Mucosa of descending colon (tissue), 3 donors: ENCODE results near the gene NACA2. TPM values are rescaled to one million over a fixed set of nuclear protein-coding genes. Genes with fewer than 3 reads are reported as not detected.
"Not testable (repeated sequence)": the region's sequence is repeated elsewhere in the genome, so short reads cannot be mapped to it uniquely, and the experiment has no call there.

ENCODE experiments used
- ATAC-seq: fragments of 200-7000 bp; cut with Tn5 transposase; one replicate; pipeline ENCODE4 v1.9.1; 2020; ENCODE audit warnings: mild to moderate bottlenecking, moderate library complexity
- DNase-seq, 3 donors: peaks; one replicate each; pipeline ENCODE4 v3.0.0-alpha.2; 2020
- H3K36me3 ChIP-seq: fragments of 200-600 bp; one replicate; pipeline ENCODE4 v1.8.0; 2021; ENCODE audit warnings: low read depth, mild to moderate bottlenecking
- H3K4me1 ChIP-seq: fragments of 200-600 bp; one replicate; pipeline ENCODE4 v1.8.0; 2021; ENCODE audit warnings: low read depth, mild to moderate bottlenecking
- H3K4me3 ChIP-seq: fragments of 200-600 bp; one replicate; pipeline ENCODE4 v1.8.0; 2021; ENCODE audit warnings: mild to moderate bottlenecking
- H3K9me3 ChIP-seq: fragments of 200-600 bp; one replicate; pipeline ENCODE4 v1.8.0; 2021; ENCODE audit warnings: mild to moderate bottlenecking
- CTCF ChIP-seq: fragments of 200-600 bp; IDR thresholded peaks from one replicate; pipeline ENCODE4 v1.8.0; 2022; ENCODE audit warnings: antibody characterized with exemption, mild to moderate bottlenecking
- intact Hi-C, 2 donors: fragments of 100-400 bp; cut with DNase I in 1 of 2; cut with micrococcal nuclease in 1 of 2; formaldehyde crosslinking; loops; one replicate each; pipeline versions ENCODE4 v1.11.0 to v1.11.1; 2022; cut with DNase I, micrococcal nuclease
- total RNA-seq, 3 donors: library from RNA; stranded (reverse); fragmentation: NEBNext Ultra II Directional in 2 of 3; extraction: Animal tissue kit (Norgen Biotek cat#: 25700) in 2 of 3; gene quantifications; one replicate each; pipeline versions ENCODE4 v1.2.1 to v1.2.4, GENCODE V29; 2021 to 2023
- donor health status: DM: no; HTN: no; CAD: no; lungs with moderate emphysema.
- donor health status: DM: no; HTN: no; CAD: no.
- donor health status: DM: no; HTN: yes; CAD: no.

Gene NACA2
- total RNA-seq, 3 donors from 2014 or later: not detected

DNA sequence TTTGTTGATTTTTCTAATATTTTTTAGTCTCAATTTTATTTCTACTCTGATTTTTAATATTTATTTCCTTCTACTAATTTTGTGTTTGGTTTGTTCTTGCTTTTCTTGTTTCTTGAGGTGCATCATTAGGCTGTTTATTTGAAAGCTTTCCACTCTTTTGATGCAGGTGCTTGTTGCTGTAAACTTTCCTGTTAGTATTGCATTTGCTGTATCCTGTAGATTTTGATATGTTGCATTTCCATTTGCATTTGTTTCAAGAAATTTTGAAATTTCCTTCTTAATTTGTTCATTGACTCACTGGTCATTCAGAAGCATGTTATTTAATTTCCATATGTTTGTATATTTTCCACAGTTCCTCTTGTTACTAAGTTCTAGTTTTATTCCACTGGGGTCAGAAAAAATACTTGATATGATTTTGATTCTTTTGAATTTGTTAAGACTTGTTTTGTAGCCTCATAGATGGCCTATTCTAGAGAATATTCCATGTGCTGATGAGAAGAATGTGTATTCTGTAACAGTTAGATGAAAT lies 43.1 kb upstream of the NACA2 start:
- intact Hi-C loops: loop anchor here in 1 of 2 donors (10.0 kb wide), 1 partner anchor 201 kb away; no protein-coding TSS in a partner anchor
- ATAC-seq: no peak
- Histone ChIP-seq H3K36me3 (no peaks in the 10 kb centered on the region), H3K4me3 (no peak overlapping the region), H3K9me3 (no peaks in the 10 kb centered on the region), H3K4me1 (no peaks in the 10 kb centered on the region)
- no peak for DNase-seq
- no peak for TF ChIP-seq CTCF

DNA sequence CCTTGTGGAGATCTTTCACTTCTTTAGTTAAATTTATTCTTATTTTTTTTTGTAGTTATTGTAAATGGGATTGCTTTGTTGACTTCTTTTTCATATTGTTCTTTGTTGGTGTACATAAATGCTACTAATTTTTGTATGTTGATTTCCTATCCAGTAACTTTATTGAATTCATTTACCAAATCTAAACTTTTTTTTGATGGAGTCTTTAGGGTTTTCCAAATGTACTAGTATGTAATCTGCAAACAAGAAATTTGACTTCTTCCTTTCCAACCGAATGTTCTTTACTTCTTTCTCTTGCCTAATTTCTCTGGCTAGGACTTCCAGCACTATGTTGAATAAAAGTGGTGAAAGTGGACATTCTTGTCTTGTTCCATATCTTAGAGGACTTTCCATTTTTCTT lies 41.8 kb upstream of the NACA2 start:
- Histone ChIP-seq H3K36me3 (no peaks in the 10 kb centered on the region), H3K9me3 (no peaks in the 10 kb centered on the region), H3K4me3 (no peak overlapping the region), H3K4me1 (no peaks in the 10 kb centered on the region)
- no peak for ATAC-seq
- intact Hi-C loops: loop anchor here in 1 of 2 donors (10.0 kb wide), 1 partner anchor 202 kb away; no protein-coding TSS in a partner anchor
- no peak for DNase-seq
- TF ChIP-seq CTCF: no peak

DNA sequence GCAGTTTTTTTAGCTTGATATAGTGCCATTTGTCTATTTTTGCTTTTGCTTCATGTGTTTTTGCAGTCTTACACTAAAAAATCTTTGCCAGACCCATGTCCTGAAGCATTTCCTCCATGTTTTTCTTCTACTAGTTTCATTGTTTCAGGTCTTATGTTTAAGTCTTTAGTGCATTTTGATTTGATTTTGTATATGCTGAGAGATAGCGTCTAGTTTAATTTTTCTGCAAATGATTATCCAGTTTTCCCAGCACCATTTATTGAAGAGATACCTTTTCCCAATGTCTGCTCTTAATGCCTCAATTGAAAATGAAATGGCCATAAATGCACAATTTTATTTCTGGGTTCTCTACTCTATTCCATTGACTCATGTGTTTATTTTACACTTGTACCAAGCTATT lies 40.8 kb upstream of the NACA2 start:
- no peaks in the 10 kb centered on the region for H3K4me1 ChIP-seq
- intact Hi-C loops: loop anchor here in 1 of 2 donors (10.0 kb wide), 1 partner anchor 203 kb away; no protein-coding TSS in a partner anchor
- TF ChIP-seq CTCF: no peak

GRCh38 chr17:61628158-61628557 lies 37.1 kb upstream of the NACA2 start:
- H3K4me3 ChIP-seq, DNase-seq, H3K9me3 ChIP-seq, ATAC-seq, intact Hi-C loops, H3K36me3 ChIP-seq, H3K4me1 ChIP-seq: not testable (repeated sequence)

More for the DNA sequence above, 40.8 kb upstream of the NACA2 start:
- DNase-seq (no peak), ATAC-seq (no peak)
- Histone ChIP-seq H3K9me3 (no peaks in the 10 kb centered on the region), H3K4me3 (no peak overlapping the region), H3K36me3 (no peaks in the 10 kb centered on the region)

DNA sequence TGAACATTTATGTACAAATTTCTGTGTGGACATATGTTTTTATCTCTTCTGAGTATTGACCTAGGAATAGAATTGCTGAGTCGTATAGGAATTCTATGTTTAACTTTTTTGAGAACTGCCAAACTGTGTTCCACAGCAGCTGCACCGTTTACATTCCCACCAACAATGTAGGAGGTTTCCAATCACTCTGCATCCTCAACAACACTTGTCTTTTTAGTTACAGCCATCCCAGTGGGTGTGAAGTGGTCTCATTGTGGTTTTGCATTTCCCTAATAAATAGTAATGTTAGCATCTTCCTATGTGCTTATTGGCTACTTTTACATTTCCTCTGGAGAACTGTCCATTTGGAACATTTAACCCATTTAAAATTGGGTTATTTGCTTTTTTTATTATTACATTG lies 36.6 kb upstream of the NACA2 start:
- TF ChIP-seq CTCF: no peak
- H3K36me3 ChIP-seq: no peaks in the 10 kb centered on the region
- ATAC-seq (no peak), DNase-seq (no peak)
- H3K4me3 ChIP-seq: no peak overlapping the region
- intact Hi-C loops: no loop called here
- H3K4me1 ChIP-seq: no peaks in the 10 kb centered on the region
- H3K9me3 ChIP-seq: no peaks in the 10 kb centered on the region

DNA sequence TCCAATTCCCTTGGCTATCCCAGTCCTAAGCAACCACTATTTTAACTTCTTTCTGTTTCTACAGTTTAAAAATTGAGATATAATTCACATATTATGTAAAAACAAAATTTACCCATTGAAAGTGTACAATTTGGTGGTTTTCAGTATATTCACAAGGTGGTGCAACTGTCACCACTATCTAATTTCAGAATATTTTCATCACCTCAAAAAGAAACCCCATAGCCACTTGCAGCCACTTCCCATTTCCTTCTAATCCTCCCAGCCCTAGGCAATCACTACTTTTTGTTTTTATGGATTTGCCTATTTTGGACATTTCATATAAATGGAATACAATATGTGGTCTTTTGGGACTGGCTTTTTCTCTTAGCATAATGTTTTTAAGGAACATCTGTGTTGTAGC lies 36.1 kb upstream of the NACA2 start:
- H3K4me3 ChIP-seq: no peak overlapping the region
- H3K36me3 ChIP-seq: no peaks in the 10 kb centered on the region
- no peaks in the 10 kb centered on the region for H3K4me1 ChIP-seq
- no peaks in the 10 kb centered on the region for H3K9me3 ChIP-seq
- no peak for TF ChIP-seq CTCF
- intact Hi-C loops: no loop called here
- DNase-seq: no peak
- ATAC-seq: no peak
